Esophagus squamous epithelium (tissue), 4 donors: ENCODE data around the gene RSAD2.

ENCODE experiments used
- POLR2A ChIP-seq, 4 donors: fragments of 450-650 bp; IDR thresholded peaks; one replicate each; pipeline ENCODE4 v1.6.1; 2017; ENCODE audit warnings: antibody characterized with exemption in 4 of 4, mild to moderate bottlenecking in 4 of 4, moderate library complexity in 3 of 4
- TF ChIP-seq, protein P1 (sequence below), 6 experiments: fragments of 450-650 bp in 4 of 6; fragments of 200-600 bp in 2 of 6; sonication (generic) in 2 of 6; IDR thresholded peaks; one replicate each; pipeline ENCODE4 v1.5.1; 2016 to 2019; ENCODE audit warnings: antibody characterized with exemption in 6 of 6, mild to moderate bottlenecking in 4 of 6, moderate library complexity in 4 of 6

- TF ChIP-seq, protein P1, sequence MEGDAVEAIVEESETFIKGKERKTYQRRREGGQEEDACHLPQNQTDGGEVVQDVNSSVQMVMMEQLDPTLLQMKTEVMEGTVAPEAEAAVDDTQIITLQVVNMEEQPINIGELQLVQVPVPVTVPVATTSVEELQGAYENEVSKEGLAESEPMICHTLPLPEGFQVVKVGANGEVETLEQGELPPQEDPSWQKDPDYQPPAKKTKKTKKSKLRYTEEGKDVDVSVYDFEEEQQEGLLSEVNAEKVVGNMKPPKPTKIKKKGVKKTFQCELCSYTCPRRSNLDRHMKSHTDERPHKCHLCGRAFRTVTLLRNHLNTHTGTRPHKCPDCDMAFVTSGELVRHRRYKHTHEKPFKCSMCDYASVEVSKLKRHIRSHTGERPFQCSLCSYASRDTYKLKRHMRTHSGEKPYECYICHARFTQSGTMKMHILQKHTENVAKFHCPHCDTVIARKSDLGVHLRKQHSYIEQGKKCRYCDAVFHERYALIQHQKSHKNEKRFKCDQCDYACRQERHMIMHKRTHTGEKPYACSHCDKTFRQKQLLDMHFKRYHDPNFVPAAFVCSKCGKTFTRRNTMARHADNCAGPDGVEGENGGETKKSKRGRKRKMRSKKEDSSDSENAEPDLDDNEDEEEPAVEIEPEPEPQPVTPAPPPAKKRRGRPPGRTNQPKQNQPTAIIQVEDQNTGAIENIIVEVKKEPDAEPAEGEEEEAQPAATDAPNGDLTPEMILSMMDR (IDR thresholded peaks at IDR 0.05) = no peak
- TF ChIP-seq POLR2A (IDR thresholded peaks at IDR 0.05) = no peak
These were observed 6.0 kb downstream of the RSAD2 start for GRCh38 chr2:6883448-6884122.
